GM20431 (cell line): ENCODE data around the gene CCDC28B.

Experiments used
- in situ Hi-C: fragments of 300-500 bp; cut with MseI, MboI; formaldehyde crosslinking; loops from one replicate; pipeline ENCODE4 v1.15.0; 2020; ENCODE audit warnings: low sequenced_read_pairs; ENCODE audit not compliant: unreplicated experiment

Gene CCDC28B

GRCh38 chr1:32192220-32192948 is 8.0 kb upstream of the CCDC28B start:
- in situ Hi-C loops, result no loop called here

DNA sequence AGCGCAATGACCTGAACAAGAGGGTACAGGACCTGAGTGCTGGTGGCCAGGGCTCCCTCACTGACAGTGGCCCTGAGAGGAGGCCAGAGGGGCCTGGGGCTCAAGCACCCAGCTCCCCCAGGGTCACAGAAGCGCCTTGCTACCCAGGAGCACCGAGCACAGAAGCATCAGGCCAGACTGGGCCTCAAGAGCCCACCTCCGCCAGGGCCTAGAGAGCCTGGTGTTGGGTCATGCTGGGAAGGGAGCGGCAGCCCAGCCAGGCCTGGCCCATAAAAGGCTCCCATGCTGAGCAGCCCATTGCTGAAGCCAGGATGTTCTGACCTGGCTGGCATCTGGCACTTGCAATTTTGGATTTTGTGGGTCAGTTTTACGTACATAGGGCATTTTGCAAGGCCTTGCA is 5.4 kb upstream of the CCDC28B start:
- in situ Hi-C loops, result no loop called here

DNA sequence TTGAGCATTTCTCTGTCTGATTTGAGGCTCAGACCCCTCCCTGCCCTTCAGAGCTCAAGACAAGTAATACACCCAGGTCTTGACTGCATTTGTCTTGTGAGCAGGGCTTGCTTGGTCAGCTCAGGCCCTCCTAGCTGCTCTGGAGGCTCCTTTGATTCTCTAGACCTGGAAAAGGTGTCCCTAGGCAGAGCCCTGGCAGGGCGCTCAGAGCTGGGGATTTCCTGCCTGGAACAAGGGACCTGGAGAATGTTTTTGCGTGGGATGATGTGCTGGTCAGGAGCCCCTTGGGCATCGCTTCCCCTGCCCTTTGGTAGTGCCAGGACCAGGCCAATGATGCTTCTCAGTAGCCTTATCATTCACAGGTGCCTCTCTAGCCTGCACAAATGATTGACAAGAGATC is 4.9 kb upstream of the CCDC28B start:
- in situ Hi-C loops, result no loop called here

DNA sequence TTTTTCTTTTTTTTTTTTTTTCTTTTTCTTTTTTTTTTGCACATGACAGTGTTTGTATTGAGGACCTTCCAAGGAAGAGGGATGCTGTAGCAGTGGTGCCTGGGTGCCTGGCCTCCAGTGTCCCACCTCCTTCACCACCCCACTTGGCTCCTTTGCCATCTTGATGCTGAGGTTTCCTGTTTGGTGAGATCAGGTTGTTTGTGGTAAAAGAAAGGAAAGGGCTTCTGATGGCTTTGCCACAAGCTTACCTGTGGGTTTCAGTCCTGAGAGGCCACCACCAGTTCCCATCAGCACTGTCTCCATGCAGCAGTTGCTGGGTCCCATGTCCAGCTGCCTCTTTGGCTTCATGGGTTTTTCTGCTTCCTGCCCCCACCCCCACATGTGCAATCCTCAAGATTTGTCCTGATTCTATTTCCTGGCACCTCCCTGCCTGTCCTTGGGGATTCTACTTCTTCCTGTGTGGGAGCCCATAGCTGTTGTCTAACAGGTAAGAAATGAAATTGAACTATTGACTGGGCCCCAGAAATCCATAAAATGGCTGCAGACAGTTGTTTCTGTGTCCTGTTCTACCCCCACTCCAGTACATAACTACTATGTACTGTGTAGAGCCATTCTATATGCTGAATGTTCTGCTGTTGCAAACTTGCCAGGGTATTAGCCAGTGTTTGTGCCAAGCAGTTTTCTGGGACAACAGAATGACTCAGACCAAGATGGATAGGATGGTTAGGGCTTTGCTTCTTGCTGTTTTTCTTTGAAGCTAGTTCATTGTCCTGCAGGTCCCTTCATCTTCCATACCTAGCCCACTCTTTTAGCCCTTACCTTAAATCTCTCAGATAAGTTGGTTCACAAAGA is 4.2 kb upstream of the CCDC28B start:
- in situ Hi-C loops, result no loop called here

DNA sequence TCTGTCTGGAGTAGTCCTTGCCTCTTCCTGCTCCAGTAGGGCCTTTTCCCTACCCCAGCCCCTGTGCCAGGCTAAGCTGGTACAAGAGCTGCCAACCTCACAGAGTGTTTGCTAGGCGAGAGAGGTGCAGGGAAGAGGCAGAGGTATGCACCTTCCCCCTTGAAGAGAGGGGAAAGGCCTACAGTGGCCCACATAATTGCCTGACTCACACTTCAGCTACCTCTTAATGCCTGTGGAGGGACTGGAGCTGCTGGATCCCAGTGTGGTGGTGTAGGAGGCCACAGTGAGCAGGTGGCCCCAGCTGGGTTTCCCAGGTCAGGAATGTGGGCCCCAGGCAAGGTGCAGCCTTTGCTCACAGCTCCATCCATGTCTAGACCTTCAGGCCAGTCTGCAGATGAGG is 3.3 kb upstream of the CCDC28B start:
- in situ Hi-C loops, result no loop called here

- in situ Hi-C loops, result no loop called here
Measured at GRCh38 chr1:32197837-32198236, 2.6 kb upstream of the CCDC28B start.

- in situ Hi-C loops, result no loop called here
Measured at GRCh38 chr1:32198237-32199042, 2.0 kb upstream of the CCDC28B start.

DNA sequence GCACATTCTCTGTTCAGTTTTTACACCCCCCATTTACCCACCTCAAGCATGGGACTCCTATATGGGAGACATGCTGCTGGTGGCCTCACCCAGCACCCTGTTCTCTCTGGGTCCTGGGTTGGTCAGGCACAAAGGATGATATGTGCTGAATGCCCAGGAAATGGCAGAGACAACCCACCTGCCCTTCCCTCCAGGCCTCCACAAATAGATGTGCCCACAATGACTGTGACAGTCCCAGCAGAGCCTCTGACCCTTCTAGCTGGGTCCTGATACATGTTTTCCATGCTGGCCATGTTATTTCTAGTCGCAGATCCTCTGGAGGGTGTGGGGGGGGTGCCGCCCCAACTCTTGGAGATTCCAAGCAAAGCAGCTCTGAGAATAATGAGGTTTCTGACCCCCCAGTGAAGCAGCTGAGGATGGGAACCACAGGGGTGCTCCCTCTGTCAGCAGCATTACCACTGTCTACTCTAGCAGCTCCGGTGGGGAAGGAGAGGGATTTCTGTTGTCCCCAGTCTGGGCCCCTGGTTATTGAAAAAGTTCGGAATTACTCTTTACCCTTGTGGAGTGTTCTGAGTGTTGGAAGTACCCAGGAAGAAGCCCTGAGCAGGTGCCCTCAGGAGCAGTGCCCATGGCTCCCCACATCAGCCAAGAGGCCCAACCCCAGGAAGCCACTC is 1.2 kb upstream of the CCDC28B start:
- in situ Hi-C loops, result no loop called here

DNA sequence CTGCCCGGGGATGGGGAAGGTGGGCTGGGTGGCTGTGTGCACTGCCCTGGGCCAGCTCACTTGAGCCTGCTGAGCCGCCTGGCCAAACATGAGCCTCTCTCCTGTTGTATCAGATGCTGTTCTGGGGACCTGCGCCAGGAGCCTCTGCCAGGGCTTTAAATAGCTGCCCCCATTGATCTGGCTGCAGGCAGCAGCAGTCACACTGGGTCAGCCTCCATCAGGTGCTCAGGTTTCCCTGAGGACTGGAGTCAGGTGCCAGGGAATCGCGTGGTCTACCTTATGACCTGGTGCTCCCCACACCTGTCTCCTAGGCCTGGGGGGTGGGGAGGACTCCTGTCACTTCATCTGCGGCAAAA is 700 bp upstream of the CCDC28B start:
- in situ Hi-C loops, result no loop called here

- in situ Hi-C loops, result no loop called here
Measured at GRCh38 chr1:32201011-32201855, 838 bp downstream of the CCDC28B start.

- in situ Hi-C loops, result no loop called here
Measured at GRCh38 chr1:32204943-32205361, 4.6 kb downstream of the CCDC28B start.

GRCh38 chr1:32205401-32206370 is 5.3 kb downstream of the CCDC28B start, which contains the start of gene IQCC:
Gene IQCC (plus strand): TSS chr1:32205671. CDS start chr1:32205682, 11 bp downstream.
- in situ Hi-C loops, result no loop called here

- in situ Hi-C loops, result no loop called here
Measured at GRCh38 chr1:32208469-32208868, 8.1 kb downstream of the CCDC28B start.

DNA sequence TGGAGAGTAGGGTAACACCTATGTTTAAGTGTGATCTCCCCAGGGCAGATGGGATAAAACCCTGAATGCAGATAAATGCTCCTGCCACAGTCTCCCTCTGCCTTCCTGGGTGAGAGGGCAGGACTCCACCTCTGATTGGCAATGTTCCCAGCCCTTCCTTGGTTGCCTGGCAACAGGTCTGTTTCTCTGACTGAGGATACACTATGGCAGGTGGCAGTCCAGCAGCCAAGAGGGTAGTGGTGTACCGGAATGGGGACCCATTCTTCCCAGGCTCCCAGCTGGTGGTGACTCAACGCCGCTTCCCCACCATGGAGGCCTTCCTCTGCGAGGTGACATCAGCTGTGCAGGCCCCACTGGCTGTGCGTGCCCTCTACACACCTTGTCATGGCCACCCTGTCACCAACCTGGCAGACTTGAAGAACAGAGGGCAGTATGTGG is 8.5 kb downstream of the CCDC28B start, which contains the start of gene DCDC2B:
Gene DCDC2B (plus strand): TSS at position 199 of the 438 bp plus-strand sequence. CDS start 5 bp downstream, at position 204.
- in situ Hi-C loops, result no loop called here

DNA sequence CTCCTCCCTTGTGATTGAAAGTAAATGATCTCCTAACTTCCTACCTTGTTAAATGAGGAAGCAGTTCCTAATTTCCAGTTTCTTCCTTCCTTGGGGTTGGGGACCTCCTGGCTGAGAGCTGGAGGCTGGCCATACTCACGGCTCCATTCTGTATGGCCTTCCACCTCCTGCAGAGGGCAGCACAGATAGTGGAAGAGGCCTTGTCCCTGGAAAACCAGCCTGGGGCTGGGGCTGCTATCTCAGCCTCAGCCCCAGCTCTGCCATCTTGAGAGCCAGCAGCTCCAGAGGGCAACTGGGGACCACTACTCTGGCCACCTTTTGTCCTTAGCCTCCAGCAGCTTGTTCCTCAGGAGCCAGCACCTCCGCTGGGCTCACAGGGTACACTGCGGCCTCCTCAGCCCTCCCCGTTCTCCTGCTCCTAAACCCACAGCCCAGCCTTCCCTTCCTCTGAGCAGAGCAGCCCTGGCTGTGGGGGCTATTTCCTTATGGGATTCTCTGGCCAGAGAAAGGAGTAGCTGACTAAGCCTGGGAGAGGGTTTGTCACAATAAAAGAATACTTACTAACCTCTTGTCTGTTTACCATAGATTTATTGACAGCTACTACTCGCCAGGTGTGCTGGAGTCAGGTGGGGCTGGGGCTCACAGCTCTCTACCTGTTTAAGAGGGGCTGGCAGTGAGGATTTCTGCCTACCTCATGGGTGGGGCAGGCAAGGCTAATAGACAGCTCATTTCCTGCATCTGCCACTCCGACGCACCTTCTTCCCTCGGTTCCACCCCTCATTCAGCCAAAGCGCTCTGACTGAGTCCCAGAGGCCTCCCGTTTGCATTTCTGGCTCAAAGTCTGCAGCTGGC is 15.5 kb downstream of the CCDC28B start:
- in situ Hi-C loops, result loop anchor here (10.0 kb wide), 1 partner anchor 199 kb away; no protein-coding TSS in a partner anchor

DNA sequence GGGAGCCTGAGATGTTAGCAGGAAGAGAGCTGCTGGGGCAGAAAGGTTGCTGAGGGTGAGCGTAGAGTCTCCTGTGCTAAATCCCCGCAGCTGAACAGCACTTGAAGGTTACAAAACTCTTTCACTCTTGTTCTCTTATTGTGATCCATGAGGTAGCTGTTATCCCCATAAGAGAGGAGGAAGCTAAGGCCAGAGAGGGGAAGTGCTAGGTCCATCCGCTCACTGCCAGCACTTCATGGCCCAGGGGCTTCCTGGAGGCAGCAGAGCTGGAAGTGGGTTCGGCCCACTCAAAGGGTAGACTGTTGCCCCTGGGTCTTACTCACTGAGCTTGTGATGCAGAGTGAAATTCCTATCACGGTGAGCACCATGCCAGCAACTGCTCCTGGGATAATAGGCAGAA is 16.2 kb downstream of the CCDC28B start:
- in situ Hi-C loops, result loop anchor here (10.0 kb wide), 1 partner anchor 198 kb away; no protein-coding TSS in a partner anchor

DNA sequence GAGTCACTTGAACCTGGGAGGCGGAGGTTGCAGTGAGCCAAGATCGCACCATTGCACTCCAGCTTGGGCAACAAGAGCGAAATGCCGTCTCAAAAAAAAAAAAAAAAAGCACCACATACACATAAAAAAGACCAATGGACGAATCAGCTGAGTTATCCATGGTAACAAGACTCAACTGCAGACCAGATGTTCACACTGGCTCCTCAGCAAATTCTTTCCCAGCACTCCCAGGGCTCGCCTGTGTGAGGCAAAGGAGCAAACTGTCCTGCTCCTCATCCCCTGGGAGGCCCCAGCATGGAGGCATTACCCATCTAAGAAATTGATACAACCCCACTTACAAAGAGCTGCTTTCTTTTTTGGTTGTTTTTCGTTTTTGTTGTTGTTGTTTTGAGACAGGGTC is 18.6 kb downstream of the CCDC28B start:
- in situ Hi-C loops, result loop anchor here (10.0 kb wide), 1 partner anchor 196 kb away; no protein-coding TSS in a partner anchor
